C4-2B (cell line): ENCODE measurements around the gene TSPAN3.

ENCODE experiments used
- CTCF ChIP-seq: fragments of 450-650 bp; conservative IDR thresholded peaks from 2 replicates; pipeline ENCODE4 v1.5.1; 2017; ENCODE audit warnings: mild to moderate bottlenecking
- ZFX ChIP-seq: fragments of 450-650 bp; IDR thresholded peaks from 2 replicates; pipeline ENCODE4 v1.6.1; 2017

DNA sequence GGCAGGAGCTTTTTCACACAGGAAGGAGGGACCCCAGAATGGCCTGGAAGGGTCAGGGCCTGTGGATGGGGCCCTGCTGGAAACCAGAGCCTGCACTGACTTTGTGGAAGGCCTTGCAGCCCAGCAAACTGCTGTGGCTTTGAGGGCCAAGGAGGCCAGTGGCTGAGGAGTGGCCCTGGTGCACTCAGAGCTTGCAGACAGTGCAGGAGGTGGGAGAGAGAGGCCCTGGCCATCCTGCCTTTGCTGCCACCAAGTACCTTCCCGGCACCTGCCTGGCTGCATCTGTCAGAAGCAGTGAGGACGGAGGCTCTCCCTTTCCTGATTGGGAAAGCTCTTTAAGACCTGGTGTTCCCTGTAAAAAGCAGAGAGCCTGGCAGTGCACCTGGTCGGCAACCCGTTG, 69.6 kb downstream of the TSPAN3 start:
- TF ChIP-seq CTCF (no peak), ZFX (no peak)
